A673 (cell line): ENCODE measurements around the gene GPSM1. TPM values are rescaled to one million over a fixed set of nuclear protein-coding genes. Genes with fewer than 3 reads are reported as not detected.

Experiments used
- BruUV-seq: library from RNA; stranded (reverse); fragments of 400-500 nt; replicated peaks from 2 replicates; lab custom pipeline; 2021; lab: Mats Ljungman, UMichigan
- CTCF ChIA-PET: fragments of 300-600 bp; sonication (Branson Sonifier 250); formaldehyde crosslinking; loops from one replicate; lab custom pipeline; 2022; ENCODE audit warnings: antibody characterized with exemption; lab: Charles Lee
- POLR2A ChIA-PET: fragments of 300-600 bp; sonication (Branson Sonifier 250); formaldehyde crosslinking; loops from one replicate; lab custom pipeline; 2022; ENCODE audit warnings: antibody characterized with exemption; ENCODE audit not compliant: low non-redundant PET; lab: Charles Lee
- DNase-seq: peaks from one replicate; pipeline ENCODE4 v3.0.0-alpha.2; 2015; ENCODE audit warnings: low spot score
- H3K27ac ChIP-seq: fragments of 200-600 bp; sonication (generic); 2 replicates; pipeline ENCODE4 v1.5.1; 2016; ENCODE audit warnings: mixed run types, low read depth, mild to moderate bottlenecking, mixed read lengths, antibody characterized with exemption, low read length; ENCODE audit not compliant: poor library complexity, severe bottlenecking
- H3K27me3 ChIP-seq: fragments of 200-600 bp; sonication (generic); replicated peaks from 2 replicates; pipeline ENCODE4 v1.6.1; 2017; ENCODE audit warnings: mixed run types, low read depth, mild to moderate bottlenecking, mixed read lengths, antibody characterized with exemption, low read length; ENCODE audit not compliant: insufficient read depth, poor library complexity
- H3K36me3 ChIP-seq: fragments of 200-600 bp; sonication (generic); 2 replicates; pipeline ENCODE4 v1.6.1; 2016; ENCODE audit warnings: mixed run types, mild to moderate bottlenecking, mixed read lengths, antibody characterized with exemption, low read length; ENCODE audit not compliant: insufficient read depth, poor library complexity, severe bottlenecking
- H3K4me1 ChIP-seq: fragments of 200-600 bp; sonication (generic); 2 replicates; pipeline ENCODE4 v1.6.1; 2017; ENCODE audit warnings: mixed run types, mild to moderate bottlenecking, mixed read lengths, antibody characterized with exemption, low read length; ENCODE audit not compliant: insufficient read depth, poor library complexity, severe bottlenecking
- H3K4me3 ChIP-seq: fragments of 200-600 bp; sonication (generic); 2 replicates; pipeline ENCODE4 v1.5.1; 2016; ENCODE audit warnings: low read depth, mixed run types, mild to moderate bottlenecking, mixed read lengths, low read length; ENCODE audit not compliant: poor library complexity, severe bottlenecking
- H3K9me3 ChIP-seq: fragments of 200-600 bp; sonication (generic); 2 replicates; pipeline ENCODE4 v1.6.1; 2016; ENCODE audit warnings: mixed run types, low read depth, mild to moderate bottlenecking, mixed read lengths, antibody characterized with exemption, low read length; ENCODE audit not compliant: poor library complexity, severe bottlenecking
- EZH2 ChIP-seq: fragments of 200-600 bp; sonication (generic); IDR thresholded peaks from 2 replicates; pipeline ENCODE4 v1.6.1; 2017; ENCODE audit warnings: borderline replicate concordance, low read depth, mild to moderate bottlenecking, mixed read lengths, antibody characterized with exemption, low read length; ENCODE audit not compliant: poor library complexity, severe bottlenecking
- intact Hi-C: fragments of 100-400 bp; cut with micrococcal nuclease; formaldehyde crosslinking; loops from one replicate; pipeline ENCODE4 v1.10.0; 2022; ENCODE audit not compliant: unreplicated experiment
- total RNA-seq: library from RNA; stranded (reverse); gene quantifications from 2 replicates; pipeline ENCODE4 v1.2.3, GENCODE V29; 2021
- TF ChIP-seq, protein P1 (sequence below): fragments of 300-800, 200-600 bp; sonication (generic); conservative IDR thresholded peaks from 2 replicates; pipeline ENCODE4 v1.5.1; 2017; ENCODE audit warnings: low read depth, mild to moderate bottlenecking, antibody characterized with exemption, low read length, moderate library complexity, mixed read lengths

Gene GPSM1
- total RNA-seq, 1 experiment from 2014 or later, result 36.4 TPM

DNA sequence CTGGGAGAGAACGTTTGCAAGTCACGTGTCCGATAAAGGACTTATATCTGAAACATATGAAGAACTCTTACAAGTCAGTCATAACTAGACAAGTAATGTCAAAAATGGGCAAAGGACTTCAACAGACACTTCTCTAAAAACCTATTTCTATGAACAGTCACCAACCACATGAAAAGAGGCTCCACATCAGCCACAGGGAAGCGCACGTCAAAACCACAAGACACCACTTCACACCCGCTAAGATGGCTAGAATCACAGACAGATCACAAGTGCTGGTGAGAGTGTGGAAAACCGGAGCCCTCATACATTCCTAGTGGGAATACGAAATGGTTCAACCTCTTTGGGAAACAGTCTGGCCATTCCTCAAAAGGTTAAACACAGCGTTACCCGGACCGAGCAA is 57.7 kb downstream of the GPSM1 start:
- no peak for DNase-seq
- no peaks in the 10 kb centered on the region for H3K27me3 ChIP-seq
- intact Hi-C loops, result no loop called here
- TF ChIP-seq, protein P1, sequence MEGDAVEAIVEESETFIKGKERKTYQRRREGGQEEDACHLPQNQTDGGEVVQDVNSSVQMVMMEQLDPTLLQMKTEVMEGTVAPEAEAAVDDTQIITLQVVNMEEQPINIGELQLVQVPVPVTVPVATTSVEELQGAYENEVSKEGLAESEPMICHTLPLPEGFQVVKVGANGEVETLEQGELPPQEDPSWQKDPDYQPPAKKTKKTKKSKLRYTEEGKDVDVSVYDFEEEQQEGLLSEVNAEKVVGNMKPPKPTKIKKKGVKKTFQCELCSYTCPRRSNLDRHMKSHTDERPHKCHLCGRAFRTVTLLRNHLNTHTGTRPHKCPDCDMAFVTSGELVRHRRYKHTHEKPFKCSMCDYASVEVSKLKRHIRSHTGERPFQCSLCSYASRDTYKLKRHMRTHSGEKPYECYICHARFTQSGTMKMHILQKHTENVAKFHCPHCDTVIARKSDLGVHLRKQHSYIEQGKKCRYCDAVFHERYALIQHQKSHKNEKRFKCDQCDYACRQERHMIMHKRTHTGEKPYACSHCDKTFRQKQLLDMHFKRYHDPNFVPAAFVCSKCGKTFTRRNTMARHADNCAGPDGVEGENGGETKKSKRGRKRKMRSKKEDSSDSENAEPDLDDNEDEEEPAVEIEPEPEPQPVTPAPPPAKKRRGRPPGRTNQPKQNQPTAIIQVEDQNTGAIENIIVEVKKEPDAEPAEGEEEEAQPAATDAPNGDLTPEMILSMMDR, result no peak
- no peak for TF ChIP-seq EZH2
- ChIA-PET POLR2A (no interaction called here), CTCF (no interaction called here)
- no peaks in the 10 kb centered on the region for H3K4me1 ChIP-seq
- peaks cover 67% of the 10 kb centered on the region for H3K36me3 ChIP-seq
- BruUV-seq, result no TSS peak
- H3K9me3 ChIP-seq, result no peaks in the 10 kb centered on the region
- no peak overlapping the region for H3K4me3 ChIP-seq
- H3K27ac ChIP-seq, result no peak overlapping the region

GRCh38 chr9:136386018-136386417 is 58.7 kb downstream of the GPSM1 start:
- no peaks in the 10 kb centered on the region for H3K9me3 ChIP-seq
- peaks cover 66% of the 10 kb centered on the region for H3K36me3 ChIP-seq
- TSS peak; percentile 25 for BruUV-seq
- no peak for TF ChIP-seq EZH2
- TF ChIP-seq, protein P1, result no peak
- ChIA-PET POLR2A (no interaction called here), CTCF (no interaction called here)
- no peak overlapping the region for H3K27ac ChIP-seq
- no peaks in the 10 kb centered on the region for H3K27me3 ChIP-seq
- intact Hi-C loops, result no loop called here
- H3K4me3 ChIP-seq, result no peak overlapping the region
- no peak for DNase-seq
- H3K4me1 ChIP-seq, result no peaks in the 10 kb centered on the region

DNA sequence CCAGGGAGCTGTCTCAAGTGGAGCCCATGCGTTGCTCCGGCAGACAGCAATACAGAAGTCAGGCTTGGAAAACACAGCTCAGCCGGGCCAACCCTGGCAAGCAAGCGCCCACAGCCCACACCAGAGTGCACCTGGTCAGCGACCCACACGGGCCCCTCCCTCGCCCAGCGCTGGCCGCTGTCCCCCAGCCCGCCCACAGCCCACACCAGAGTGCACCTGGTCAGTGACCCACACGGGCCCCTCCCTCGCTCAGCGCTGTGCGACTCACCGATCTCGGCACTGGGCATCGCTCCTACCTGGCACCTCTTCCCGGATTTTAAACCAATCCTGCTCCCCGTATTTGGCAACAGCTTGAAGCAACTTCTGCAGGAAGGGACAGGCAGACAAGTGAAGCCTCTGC is 59.9 kb downstream of the GPSM1 start:
- Histone ChIP-seq H3K4me1 (no peaks in the 10 kb centered on the region), H3K4me3 (no peak overlapping the region), H3K9me3 (no peaks in the 10 kb centered on the region), H3K27me3 (no peaks in the 10 kb centered on the region), H3K36me3 (peaks cover 68% of the 10 kb centered on the region), H3K27ac (no peak overlapping the region)
- intact Hi-C loops, result no loop called here
- ChIA-PET CTCF (no interaction called here), POLR2A (no interaction called here)
- TF ChIP-seq, protein P1, result no peak
- no peak for TF ChIP-seq EZH2
- BruUV-seq, result no TSS peak
- no peak for DNase-seq
